Chondrocyte (in vitro differentiated cells): ENCODE measurements around the gene PTRHD1. TPM values are rescaled to one million over a fixed set of nuclear protein-coding genes. Genes with fewer than 3 reads are reported as not detected.

Experiments used
- DNase-seq: peaks from one replicate; pipeline ENCODE4 v3.0.0; 2021; ENCODE audit warnings: mixed read lengths, low spot score
- H3K27ac Mint-ChIP-seq: one replicate; pipeline ENCODE4 v1.8.0; 2021; ENCODE audit warnings: mild to moderate bottlenecking, moderate library complexity, mixed read lengths; ENCODE audit not compliant: unreplicated experiment
- H3K27me3 Mint-ChIP-seq: 2 replicates; pipeline ENCODE4 v1.8.0; 2021; ENCODE audit warnings: low read depth, mixed read lengths
- H3K36me3 Mint-ChIP-seq: 2 replicates; pipeline ENCODE4 v1.8.0; 2021; ENCODE audit warnings: low read depth, mixed read lengths
- H3K4me1 Mint-ChIP-seq: 2 replicates; pipeline ENCODE4 v1.8.0; 2021; ENCODE audit warnings: low read depth, mild to moderate bottlenecking, mixed read lengths
- H3K4me3 Mint-ChIP-seq: one replicate; pipeline ENCODE4 v1.8.0; 2021; ENCODE audit warnings: mild to moderate bottlenecking, moderate library complexity, mixed read lengths; ENCODE audit not compliant: unreplicated experiment
- H3K9me3 Mint-ChIP-seq: 2 replicates; pipeline ENCODE4 v1.8.0; 2021; ENCODE audit warnings: low read depth, mixed read lengths
- total RNA-seq: library from RNA; stranded (reverse); gene quantifications from 3 replicates; pipeline ENCODE4 v1.2.1, GENCODE V29; 2021
- TF ChIP-seq, protein P1 (sequence below): fragments of 200-600 bp; sonication (generic); IDR thresholded peaks from 2 replicates; pipeline ENCODE4 v1.5.0; 2021; ENCODE audit warnings: antibody characterized with exemption, mild to moderate bottlenecking, moderate library complexity

Gene PTRHD1
- total RNA-seq, 1 donor from 2014 or later, result 32.0 TPM

- H3K27ac Mint-ChIP-seq, result no peak overlapping the region
- H3K9me3 Mint-ChIP-seq, result no peaks in the 10 kb centered on the region
- no peaks in the 10 kb centered on the region for H3K27me3 Mint-ChIP-seq
Observed at GRCh38 chr2:24797644-24798043, 4.5 kb upstream of the PTRHD1 start.

GRCh38 chr2:24793761-24794435, 707 bp upstream of the PTRHD1 start:
- Mint-ChIP-seq H3K4me1 (peaks cover 26% of the 10 kb centered on the region), H3K27me3 (no peaks in the 10 kb centered on the region), H3K36me3 (peaks cover 6% of the 10 kb centered on the region), H3K27ac (peak overlapping the region; percentile 99), H3K9me3 (no peaks in the 10 kb centered on the region), H3K4me3 (peak overlapping the region; percentile 97)
- no peak for DNase-seq
- TF ChIP-seq, protein P1, sequence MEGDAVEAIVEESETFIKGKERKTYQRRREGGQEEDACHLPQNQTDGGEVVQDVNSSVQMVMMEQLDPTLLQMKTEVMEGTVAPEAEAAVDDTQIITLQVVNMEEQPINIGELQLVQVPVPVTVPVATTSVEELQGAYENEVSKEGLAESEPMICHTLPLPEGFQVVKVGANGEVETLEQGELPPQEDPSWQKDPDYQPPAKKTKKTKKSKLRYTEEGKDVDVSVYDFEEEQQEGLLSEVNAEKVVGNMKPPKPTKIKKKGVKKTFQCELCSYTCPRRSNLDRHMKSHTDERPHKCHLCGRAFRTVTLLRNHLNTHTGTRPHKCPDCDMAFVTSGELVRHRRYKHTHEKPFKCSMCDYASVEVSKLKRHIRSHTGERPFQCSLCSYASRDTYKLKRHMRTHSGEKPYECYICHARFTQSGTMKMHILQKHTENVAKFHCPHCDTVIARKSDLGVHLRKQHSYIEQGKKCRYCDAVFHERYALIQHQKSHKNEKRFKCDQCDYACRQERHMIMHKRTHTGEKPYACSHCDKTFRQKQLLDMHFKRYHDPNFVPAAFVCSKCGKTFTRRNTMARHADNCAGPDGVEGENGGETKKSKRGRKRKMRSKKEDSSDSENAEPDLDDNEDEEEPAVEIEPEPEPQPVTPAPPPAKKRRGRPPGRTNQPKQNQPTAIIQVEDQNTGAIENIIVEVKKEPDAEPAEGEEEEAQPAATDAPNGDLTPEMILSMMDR, result no peak

More at GRCh38 chr2:24797644-24798043, 4.5 kb upstream of the PTRHD1 start:
- Mint-ChIP-seq H3K36me3 (peaks cover 16% of the 10 kb centered on the region), H3K4me1 (peaks cover 21% of the 10 kb centered on the region), H3K4me3 (no peak overlapping the region)
- no peak for DNase-seq
- TF ChIP-seq, protein P1, result no peak

- no peak for DNase-seq
- Mint-ChIP-seq H3K27me3 (no peaks in the 10 kb centered on the region), H3K4me1 (peaks cover 26% of the 10 kb centered on the region), H3K9me3 (no peaks in the 10 kb centered on the region), H3K36me3 (peaks cover 8% of the 10 kb centered on the region), H3K27ac (peak overlapping the region; percentile 99), H3K4me3 (peak overlapping the region; percentile 97)
- TF ChIP-seq, protein P1, result no peak
Observed at GRCh38 chr2:24792542-24792873, 683 bp downstream of the PTRHD1 start.

DNA sequence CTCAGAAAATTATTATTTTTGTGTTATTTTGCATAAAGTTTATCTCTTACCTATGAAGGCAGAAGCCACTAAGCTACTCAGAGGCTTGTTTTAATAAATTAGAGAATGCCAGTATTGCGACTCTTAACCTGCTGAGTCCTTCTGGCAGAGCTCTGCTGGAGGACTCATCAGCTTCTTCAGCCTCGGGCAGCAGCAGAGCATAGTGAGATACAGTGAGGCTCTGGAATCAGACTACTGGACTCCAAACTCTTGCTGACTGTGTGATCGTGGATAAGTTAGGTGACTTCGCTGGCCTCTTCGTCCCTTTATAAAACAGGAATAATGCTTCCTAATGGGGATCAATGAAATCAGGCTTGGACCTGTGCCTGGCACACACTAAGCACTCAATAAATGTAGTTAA, 1.7 kb downstream of the PTRHD1 start:
- Mint-ChIP-seq H3K4me1 (peaks cover 26% of the 10 kb centered on the region), H3K9me3 (no peaks in the 10 kb centered on the region), H3K27me3 (no peaks in the 10 kb centered on the region), H3K36me3 (peaks cover 4% of the 10 kb centered on the region), H3K27ac (no peak overlapping the region), H3K4me3 (no peak overlapping the region)
- TF ChIP-seq, protein P1, result no peak
- no peak for DNase-seq

DNA sequence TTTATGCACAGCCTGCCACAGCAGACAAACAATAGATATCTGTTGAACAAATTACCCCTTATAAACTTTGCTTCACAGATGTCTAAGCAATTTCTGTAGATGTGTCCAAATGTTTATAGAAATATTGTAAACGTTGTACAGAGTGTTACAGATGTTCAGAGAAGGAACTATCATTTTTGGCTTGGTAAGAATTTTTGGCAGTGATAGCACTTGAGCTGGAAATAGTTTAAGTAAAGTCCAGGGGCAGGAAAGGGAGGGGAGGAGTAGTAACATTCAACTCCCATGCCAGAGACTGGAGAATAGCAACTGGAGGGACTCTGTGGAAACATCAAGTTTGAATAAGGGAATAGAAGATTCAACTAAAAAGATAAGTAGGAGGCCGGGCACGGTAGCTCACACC, 4.4 kb downstream of the PTRHD1 start:
- Mint-ChIP-seq H3K36me3 (peaks cover 4% of the 10 kb centered on the region), H3K27ac (no peak overlapping the region), H3K4me3 (no peak overlapping the region), H3K27me3 (no peaks in the 10 kb centered on the region), H3K9me3 (no peaks in the 10 kb centered on the region), H3K4me1 (peaks cover 7% of the 10 kb centered on the region)
- TF ChIP-seq, protein P1, result no peak
- DNase-seq, result no peak
